HG02759 (cell line): ENCODE measurements around the gene NCKAP5L.
"Not testable (repeated sequence)": the region's sequence is repeated elsewhere in the genome, so short reads cannot be mapped to it uniquely, and the experiment has no call there.

Experiments
- ATAC-seq: cut with Tn5 transposase; IDR thresholded peaks from one replicate; pipeline ENCODE4 v1.9.1; 2021; ENCODE audit warnings: mild to moderate bottlenecking, moderate library complexity; ENCODE audit not compliant: unreplicated experiment

NCKAP5L gene, protein sequence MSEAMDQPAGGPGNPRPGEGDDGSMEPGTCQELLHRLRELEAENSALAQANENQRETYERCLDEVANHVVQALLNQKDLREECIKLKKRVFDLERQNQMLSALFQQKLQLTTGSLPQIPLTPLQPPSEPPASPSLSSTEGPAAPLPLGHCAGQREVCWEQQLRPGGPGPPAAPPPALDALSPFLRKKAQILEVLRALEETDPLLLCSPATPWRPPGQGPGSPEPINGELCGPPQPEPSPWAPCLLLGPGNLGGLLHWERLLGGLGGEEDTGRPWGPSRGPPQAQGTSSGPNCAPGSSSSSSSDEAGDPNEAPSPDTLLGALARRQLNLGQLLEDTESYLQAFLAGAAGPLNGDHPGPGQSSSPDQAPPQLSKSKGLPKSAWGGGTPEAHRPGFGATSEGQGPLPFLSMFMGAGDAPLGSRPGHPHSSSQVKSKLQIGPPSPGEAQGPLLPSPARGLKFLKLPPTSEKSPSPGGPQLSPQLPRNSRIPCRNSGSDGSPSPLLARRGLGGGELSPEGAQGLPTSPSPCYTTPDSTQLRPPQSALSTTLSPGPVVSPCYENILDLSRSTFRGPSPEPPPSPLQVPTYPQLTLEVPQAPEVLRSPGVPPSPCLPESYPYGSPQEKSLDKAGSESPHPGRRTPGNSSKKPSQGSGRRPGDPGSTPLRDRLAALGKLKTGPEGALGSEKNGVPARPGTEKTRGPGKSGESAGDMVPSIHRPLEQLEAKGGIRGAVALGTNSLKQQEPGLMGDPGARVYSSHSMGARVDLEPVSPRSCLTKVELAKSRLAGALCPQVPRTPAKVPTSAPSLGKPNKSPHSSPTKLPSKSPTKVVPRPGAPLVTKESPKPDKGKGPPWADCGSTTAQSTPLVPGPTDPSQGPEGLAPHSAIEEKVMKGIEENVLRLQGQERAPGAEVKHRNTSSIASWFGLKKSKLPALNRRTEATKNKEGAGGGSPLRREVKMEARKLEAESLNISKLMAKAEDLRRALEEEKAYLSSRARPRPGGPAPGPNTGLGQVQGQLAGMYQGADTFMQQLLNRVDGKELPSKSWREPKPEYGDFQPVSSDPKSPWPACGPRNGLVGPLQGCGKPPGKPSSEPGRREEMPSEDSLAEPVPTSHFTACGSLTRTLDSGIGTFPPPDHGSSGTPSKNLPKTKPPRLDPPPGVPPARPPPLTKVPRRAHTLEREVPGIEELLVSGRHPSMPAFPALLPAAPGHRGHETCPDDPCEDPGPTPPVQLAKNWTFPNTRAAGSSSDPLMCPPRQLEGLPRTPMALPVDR (N-terminal part only)

DNA sequence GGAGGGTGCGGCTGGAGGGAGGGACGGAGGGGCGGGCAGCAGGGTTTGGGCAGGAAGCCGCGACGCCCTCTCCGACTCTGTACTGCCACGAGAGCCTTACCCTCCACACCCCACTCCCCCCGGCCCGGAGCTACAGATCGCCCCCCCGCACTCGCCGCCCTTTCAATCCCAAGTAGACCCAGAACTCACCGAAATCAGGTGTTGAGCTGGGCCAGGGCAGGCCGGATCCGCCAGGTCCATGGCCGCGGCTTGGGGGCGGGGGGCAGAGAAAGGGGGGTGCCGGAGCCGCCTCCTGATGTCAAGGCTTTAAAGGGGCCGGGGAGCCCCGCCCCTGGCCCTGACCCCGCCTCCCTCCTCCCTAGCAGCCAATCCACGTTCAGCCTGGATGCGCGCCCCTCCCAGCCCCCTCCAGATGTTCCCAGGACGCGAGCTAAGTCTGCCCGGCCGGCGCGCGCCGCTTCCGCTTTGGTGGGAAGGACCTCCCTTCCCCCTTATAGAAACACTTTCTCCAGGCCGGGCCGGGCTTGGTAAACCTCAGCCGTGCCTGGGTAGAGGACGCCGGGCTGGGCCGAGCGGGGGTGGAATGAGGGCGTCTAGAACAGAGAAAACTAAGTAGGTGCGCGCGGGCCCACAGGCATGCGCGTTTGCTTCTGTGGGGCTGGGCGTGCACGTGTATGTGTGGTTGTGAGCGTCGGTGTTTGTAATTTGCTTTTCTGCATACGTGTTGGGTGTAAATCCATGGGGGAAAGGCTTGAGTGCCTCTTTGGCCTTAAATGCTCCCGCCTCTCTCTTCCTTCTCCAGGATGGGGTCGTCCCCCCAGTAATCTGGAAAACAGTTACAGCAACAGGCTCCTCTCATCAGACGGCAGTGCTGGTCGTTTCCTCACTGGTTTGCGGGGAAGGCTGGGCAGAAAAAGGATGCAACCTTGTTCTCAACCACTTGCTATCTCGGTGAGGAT, at the start of gene NCKAP5L:
NCKAP5L (minus strand) TSS at position 281 of the 959 bp plus-strand sequence. CDS start 24,369 bp downstream, outside the sequence.
- peak; percentile 92 for ATAC-seq

DNA sequence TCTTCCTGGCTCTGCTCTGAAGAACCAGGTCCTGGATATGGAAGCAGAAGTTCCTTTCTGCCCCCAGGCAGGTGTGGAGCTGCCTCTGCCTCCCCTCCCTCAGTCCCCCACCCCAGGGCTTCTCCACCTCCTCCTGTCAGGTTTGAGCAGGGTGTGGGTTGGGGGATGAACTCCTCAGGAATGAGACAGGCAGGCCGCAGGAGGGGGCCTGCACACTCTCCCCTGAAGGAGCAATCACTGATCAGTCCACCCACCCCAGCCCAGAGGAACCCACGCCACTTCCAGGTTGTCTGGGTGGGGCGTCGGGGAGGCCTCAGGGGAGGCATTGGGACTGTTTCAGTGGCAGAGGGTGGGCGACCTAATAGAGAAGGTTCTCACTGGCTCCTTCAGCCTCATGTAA, 48.9 kb upstream of the NCKAP5L start:
- no peak for ATAC-seq

DNA sequence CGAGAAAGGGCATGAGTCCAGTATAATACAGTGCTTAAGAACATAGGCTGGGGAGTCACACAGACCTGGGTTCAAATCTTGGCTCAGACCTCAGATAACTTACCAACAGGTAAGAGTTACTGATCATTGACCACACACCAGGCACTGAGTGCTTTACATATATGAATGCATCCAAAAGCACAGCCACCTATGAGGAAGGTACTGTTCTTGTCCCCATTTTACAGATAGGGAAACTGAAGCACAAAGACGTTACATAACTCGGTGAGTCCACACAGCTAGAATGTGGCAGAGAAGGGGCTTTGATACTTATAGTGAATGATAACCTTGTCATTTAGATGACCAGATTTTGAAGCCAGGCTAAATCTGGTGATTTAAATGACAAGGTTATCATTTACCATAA, 47.9 kb upstream of the NCKAP5L start:
- no peak for ATAC-seq

DNA sequence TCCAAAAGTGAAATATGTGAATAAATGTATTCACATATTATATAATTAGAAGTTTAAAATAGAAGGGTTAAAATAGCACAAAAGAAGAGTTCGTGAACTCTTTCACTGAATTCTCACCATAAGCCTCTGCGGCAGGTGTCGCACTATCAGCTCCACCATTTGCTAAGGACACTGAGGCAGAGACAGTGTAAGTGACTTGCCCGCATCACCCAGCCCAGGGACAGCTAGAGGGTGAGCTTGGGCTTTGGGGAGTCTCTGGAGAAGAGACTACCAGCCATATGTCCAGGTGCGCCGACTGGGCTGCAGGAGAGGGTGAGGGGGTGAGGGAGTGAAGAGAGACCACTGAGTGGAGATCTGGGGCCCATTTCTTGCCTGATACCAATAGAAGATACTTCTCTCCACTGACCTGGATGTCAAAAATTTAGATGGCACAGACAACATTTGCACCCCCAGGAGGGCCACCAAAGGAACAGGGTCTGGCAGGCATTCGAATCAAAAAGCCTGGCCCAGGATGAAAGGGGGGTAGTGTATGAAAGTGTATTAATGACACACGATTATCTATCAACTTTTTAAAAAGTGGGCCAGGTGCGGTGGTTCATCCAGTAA, 47.0 kb upstream of the NCKAP5L start:
- ATAC-seq: no peak

DNA sequence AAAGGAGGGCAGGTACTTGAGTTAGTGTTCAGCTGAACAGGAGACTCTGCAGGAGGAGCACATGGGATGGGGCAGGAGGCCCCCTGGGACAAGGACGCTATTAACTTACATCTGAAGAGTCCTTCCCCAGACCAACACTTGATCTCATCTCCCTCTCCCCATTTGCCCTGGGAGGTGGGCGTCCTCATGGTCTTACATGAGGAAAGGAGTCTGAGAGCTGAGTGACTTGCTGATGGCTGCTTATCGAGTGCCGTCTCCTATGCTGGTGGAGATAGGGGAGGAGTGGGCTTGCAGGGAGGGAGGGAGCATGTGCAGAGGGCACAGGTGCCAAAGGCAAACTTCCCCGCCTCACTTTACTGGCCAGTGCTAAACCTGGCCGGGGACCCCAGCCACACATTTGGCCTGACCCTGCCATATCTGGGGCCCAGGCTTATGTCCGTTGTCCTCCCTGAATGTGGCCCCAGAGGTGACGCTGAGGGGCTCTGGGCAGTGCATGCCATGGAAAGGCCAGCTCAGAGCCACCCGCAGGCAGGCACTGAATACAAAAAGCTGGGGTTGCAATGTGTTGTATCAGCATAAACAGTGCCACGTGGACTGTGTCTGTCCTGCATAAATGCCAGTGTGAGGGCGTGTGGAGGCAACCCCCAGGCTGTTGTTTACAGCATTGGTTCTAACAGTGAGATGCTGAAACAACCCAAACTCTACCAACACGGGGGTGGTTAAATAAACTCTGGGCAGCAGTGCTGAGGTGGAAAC, 46.1 kb upstream of the NCKAP5L start:
- ATAC-seq: no peak

DNA sequence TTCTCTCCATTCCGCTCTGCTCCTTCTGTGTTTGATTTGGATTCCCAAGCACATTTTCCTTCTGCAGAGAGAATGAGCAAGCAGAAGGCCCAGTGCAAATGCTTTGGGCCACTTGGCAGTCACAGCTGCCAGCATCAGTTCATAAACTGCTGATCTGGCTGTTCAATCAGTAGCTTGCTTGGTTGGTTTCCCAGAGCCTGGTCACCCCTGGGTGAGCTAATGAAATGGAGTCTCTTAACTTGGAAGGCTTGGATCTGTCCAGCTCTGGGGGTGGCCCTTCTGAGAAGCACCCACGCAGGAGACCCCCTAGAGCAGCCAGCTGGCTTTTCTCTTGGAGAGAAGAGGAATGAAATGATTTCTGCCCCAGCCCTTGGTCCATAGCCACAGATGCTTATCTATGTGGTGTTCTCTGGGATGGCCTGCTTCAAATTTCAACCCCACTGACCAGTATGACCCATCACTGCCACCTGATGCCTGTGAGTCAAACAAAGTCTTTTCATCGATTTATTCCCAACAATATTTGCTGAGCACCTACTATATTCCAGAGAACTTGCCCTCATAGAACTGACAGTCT, 45.2 kb upstream of the NCKAP5L start:
- ATAC-seq: no peak

DNA sequence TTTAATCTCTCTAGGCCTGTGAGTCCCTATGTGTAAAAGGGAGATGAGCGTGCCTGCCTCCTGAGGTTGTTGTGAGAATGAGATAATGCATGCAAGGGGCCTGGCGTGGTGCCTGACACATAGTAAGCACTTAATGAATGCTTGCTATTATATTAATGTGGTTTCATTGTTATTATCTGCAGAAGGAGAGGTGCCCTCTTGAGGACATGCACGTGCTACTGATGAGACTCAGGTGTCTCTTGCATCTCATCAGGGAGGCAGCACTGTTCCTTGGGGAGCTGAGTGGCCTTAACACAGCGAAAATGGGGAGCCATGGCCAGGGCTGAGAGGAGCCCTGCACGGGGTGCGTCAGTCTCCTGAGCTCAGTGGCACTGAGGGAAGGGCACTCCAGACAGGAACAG, 44.6 kb upstream of the NCKAP5L start:
- ATAC-seq: no peak

DNA sequence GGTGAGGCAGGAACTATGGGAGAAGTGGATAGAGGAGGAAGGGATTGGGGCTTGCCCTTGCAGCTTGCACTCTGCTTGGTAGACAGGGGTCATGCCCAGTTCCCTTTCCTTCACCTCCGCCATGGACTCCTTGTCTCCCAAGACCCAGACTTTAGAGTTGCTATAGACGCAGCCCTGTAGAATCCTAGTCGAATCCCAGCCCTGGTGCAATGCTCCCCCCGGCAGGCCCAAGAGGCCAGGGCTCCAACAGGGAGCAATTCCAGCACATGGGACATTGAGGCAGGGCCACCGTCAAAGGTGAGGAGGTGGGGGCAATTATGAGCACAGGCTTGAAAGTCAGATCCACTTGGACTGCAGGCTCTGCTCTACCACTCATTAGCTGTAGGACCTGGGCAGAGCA, 44.2 kb upstream of the NCKAP5L start:
- no peak for ATAC-seq

DNA sequence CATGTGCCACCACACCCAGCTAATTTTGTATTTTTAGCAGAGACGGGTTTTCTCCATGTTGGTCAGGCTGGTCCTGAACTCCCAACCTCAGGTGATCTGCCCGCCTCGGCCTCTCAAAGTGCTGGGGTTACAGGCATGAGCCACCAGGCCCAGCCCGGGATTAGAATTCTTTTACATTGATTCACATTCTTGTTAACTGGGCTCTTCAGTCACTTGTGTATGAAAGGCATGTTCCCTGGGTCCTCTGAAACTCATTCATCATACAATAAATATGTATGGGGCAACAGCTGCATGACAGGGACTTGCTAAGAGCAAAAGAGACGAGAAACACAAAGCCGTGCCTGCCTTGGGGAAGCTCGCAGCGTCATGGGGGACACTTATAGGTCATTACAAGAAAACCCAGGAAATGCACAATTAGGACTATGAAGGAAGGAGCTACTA, 43.6 kb upstream of the NCKAP5L start:
- ATAC-seq: not testable (repeated sequence)

DNA sequence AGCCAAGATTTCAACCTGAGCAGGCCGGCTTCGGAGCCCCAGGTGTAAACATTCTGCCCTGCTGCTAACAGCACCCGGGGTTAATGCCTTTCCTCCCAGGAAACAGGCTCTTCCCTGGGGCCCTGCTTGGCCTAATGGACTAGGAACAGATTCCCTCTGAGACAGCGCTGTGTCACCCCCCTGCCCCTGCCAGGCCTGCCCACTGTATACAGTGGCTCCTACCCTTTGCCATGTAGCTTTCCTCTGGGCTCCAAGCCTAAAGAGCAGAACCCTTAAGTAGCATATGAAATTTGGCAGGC, 43.0 kb upstream of the NCKAP5L start:
- ATAC-seq: no peak

DNA sequence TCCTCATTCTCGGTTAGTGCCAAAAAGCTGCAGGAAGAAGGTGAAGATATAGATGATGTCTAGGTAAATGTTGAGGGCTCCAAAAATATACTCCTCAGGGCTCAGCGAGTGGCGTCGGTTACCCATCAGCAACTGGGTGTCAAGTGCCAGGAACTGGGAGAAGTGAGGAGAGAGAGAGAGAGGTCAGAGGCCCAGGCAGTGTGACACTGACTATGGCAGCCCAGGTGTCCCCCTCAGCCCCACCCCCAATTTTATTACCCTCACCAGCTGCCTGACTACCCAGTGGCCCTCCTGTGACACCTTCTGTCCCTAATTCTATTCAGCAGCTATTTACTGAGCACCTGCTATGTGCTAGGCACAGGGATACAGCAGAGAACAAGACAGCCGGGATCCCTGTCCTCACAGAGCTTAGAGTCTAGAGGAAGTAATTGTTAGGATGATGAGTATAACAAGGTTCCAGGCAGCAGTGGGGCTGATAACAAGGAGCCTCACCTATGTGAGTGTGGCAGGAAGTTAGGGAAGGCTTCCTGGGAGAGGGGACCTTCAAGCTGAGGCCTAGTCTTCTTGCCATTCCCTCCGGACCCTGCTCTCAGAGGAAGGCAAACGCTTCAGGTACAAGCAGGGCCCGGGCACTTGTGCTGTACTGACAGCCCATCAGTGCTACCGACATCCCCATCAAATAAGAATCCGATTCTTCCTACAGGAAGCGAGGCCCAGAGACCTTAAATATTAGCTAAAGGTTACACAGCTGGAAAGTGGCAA, 42.5 kb upstream of the NCKAP5L start:
- no peak for ATAC-seq

DNA sequence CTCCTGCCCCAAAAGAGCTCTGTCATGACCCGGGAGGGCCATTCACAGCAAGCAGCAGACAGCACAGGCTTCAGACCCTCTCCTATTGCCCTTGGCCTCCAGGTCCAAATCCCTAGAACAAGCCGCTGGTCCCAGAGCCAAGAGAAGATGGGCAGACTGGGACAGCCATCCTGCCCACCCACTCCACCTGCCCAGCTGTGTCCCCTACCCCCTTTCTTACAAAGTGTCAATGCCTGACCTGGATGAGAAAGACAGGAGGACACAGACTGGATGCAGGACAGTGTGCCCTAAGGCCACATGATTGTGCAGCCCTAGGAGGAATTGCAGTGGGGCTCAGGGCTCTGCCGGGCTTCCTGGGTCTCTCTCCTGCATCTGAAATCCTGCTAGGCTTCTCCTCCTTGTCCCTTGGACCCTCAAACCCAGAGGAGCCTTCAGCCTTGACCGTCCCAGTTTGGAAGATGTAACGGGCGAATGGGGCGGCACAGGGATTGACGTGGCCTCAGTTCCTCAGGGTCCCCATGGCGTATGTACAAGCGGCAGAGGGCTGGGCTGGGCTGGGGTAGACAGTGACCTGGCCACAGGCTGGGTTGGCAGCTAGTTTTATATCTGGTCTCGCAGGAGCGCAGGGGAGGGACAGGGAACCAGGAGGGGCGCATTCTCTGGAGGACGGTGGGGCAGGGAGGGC, 41.7 kb upstream of the NCKAP5L start:
- ATAC-seq: no peak

DNA sequence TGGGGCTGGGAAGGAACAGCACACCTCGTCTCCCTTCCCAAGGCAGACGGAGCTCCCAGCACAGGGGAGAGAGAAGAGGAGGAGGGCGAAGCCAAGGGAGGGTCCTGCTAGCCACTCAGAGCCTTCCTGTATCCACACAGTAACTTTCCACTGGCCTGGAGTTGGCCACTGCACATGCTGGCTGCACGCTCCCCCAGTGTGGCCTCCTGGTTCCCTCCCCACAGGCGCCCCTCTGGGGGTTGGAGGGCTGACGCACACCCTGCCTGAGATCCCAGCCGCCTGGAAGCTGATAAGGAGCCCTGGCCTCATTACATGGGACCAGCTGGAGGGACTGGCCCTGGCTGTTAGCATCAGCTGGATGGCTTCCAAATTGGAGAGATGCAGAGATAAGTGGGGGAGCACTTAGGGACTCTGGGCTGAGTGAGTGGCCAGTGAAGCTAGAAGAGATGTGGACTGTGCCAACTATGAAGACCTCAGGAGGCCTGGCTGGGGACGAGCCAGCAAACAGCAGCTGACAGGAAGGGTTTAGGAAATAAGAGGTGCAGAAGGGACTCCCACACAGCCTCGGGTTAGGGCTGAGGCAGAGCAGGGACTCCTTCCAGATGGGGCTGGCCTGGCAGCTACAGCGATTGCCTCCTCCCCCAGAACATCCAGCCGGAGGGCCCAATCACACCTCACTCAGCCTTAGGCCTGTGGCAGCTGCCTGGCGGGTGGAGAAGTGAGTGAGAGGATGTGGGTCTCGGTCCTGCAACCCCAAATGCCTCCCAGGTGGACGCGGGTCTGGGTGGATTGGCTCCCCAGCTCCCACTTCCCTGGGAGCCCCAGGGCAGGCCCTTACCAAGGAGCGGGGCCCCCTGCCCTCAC, 41.0 kb upstream of the NCKAP5L start:
- ATAC-seq: no peak

DNA sequence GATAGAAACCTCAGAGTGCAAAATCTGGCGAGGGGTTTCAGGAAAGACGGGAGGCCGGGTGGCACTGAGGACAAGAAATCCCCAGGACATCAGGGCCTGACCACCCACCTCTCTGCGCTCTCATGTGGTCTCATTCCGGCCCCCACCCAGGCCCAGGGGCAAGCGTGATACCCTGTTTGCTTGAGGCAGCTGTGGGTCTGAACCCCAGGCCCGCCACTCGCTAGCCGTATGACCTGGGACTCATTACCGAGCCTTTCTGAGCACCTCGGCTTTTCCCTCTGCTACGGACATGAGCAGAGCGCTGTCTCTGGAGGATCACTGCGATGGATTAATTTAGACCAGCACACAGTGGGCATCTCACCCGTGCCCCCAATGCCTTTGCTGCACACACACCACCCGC, 40.2 kb upstream of the NCKAP5L start:
- ATAC-seq: no peak

DNA sequence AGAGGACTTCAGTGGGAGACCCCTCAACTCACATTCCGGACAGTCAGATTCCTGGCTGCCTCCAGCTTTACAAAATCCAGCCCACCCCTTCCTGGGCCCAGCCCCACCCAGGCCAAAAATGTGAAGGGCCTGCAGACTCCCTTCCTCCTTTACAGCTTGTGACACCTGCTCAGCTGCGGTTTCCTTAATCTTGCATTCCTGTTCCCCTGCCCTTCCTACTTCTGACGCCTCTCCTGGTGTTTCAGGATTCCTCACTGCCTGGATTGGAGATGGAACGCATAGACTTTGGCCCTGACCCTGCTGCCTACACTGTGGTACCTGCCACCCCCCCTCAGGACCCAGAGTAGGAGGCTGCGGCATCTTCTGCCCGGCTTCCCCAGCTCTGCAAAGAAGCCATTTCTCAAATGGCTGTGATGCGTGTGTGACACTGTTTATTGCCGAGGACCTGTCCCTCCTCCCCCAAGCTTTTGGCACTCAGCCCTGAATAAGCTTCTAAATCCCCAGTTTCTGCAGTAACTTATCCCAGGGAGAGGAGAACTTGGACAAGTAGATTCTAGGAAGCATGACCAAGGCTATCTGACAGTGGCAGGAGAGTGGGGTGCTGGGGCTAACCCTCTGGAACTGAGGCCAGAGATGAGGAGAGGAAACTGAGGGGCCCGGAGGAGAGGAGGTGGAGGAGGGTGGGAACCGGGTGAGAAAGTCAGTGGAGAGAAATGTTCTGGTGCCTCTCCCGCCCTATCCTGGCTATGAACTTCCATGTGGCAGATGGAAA, 39.5 kb upstream of the NCKAP5L start:
- ATAC-seq: no peak
